ENCODE measurements around the gene MYBBP1A.
A peak's percentile ranks its signal among the peaks of the same experiment; 100 is the strongest.

MYBBP1A gene

GRCh38 chr17:4513113-4514032 is 41.8 kb downstream of the MYBBP1A start:
- DNase-seq: no peak

- DNase-seq: no peak
Measured at GRCh38 chr17:4512156-4513112, 42.8 kb downstream of the MYBBP1A start.

- no peak for DNase-seq
Measured at GRCh38 chr17:4511199-4511932, 43.8 kb downstream of the MYBBP1A start.

- DNase-seq: no peak
Measured at GRCh38 chr17:4510618-4510941, 44.6 kb downstream of the MYBBP1A start.

GRCh38 chr17:4509923-4510617 is 45.1 kb downstream of the MYBBP1A start:
- DNase-seq: no peak

- DNase-seq: peak in 3 of 6 experiments; percentile 6 to 17 (median 14)
Measured at GRCh38 chr17:4509401-4509800, 45.8 kb downstream of the MYBBP1A start.

- no peak for DNase-seq
Measured at GRCh38 chr17:4508207-4508606, 47.0 kb downstream of the MYBBP1A start.

GRCh38 chr17:4507361-4508111 is 47.6 kb downstream of the MYBBP1A start:
- no peak for DNase-seq

- DNase-seq: no peak
Measured at GRCh38 chr17:4506892-4507291, 48.3 kb downstream of the MYBBP1A start.

- DNase-seq: no peak
Measured at GRCh38 chr17:4506175-4506813, 48.9 kb downstream of the MYBBP1A start.

- DNase-seq: no peak
Measured at GRCh38 chr17:4505187-4505586, 50.0 kb downstream of the MYBBP1A start.

- DNase-seq: no peak
Measured at GRCh38 chr17:4504188-4504587, 51.0 kb downstream of the MYBBP1A start.

GRCh38 chr17:4503283-4504025 is 51.7 kb downstream of the MYBBP1A start:
- DNase-seq: no peak

GRCh38 chr17:4502466-4503154 is 52.6 kb downstream of the MYBBP1A start:
- DNase-seq: no peak

- DNase-seq: no peak
Measured at GRCh38 chr17:4501295-4501949, 53.8 kb downstream of the MYBBP1A start.

- no peak for DNase-seq
Measured at GRCh38 chr17:4500191-4500571, 55.0 kb downstream of the MYBBP1A start.

- peak in 2 of 6 experiments; percentile 27 to 29 for DNase-seq
Measured at GRCh38 chr17:4499431-4500190, 55.6 kb downstream of the MYBBP1A start.
